Memory B cell (primary cell): Measurements from ENCODE around the gene GNG4.
"Not testable (repeated sequence)": the region's sequence is repeated elsewhere in the genome, so short reads cannot be mapped to it uniquely, and the experiment has no call there.

ENCODE experiments used
- ATAC-seq: fragments of 150-1000 bp; cut with Tn5 transposase; 2 replicates; pipeline ENCODE4 v1.10.0; 2021; ENCODE audit warnings: low read depth, mild to moderate bottlenecking, moderate library complexity
- DNase-seq, 2 donors: peaks; one replicate each; pipeline ENCODE4 v3.0.0; 2022; ENCODE audit warnings: low spot score in 2 of 2
- H3K27ac Mint-ChIP-seq: one replicate; pipeline ENCODE4 v1.8.0; 2022; ENCODE audit warnings: mild to moderate bottlenecking, moderate library complexity, mixed read lengths
- H3K27me3 Mint-ChIP-seq: one replicate; pipeline ENCODE4 v1.8.0; 2022; ENCODE audit warnings: mixed read lengths
- H3K36me3 Mint-ChIP-seq: one replicate; pipeline ENCODE4 v1.8.0; 2022; ENCODE audit warnings: mild to moderate bottlenecking, mixed read lengths
- H3K4me1 Mint-ChIP-seq: one replicate; pipeline ENCODE4 v1.8.0; 2022; ENCODE audit warnings: mixed read lengths
- H3K4me3 Mint-ChIP-seq: one replicate; pipeline ENCODE4 v1.8.0; 2022; ENCODE audit warnings: mild to moderate bottlenecking, moderate library complexity, mixed read lengths
- H3K9me3 Mint-ChIP-seq: one replicate; pipeline ENCODE4 v1.8.0; 2022; ENCODE audit warnings: mixed read lengths

The GNG4 gene

DNA sequence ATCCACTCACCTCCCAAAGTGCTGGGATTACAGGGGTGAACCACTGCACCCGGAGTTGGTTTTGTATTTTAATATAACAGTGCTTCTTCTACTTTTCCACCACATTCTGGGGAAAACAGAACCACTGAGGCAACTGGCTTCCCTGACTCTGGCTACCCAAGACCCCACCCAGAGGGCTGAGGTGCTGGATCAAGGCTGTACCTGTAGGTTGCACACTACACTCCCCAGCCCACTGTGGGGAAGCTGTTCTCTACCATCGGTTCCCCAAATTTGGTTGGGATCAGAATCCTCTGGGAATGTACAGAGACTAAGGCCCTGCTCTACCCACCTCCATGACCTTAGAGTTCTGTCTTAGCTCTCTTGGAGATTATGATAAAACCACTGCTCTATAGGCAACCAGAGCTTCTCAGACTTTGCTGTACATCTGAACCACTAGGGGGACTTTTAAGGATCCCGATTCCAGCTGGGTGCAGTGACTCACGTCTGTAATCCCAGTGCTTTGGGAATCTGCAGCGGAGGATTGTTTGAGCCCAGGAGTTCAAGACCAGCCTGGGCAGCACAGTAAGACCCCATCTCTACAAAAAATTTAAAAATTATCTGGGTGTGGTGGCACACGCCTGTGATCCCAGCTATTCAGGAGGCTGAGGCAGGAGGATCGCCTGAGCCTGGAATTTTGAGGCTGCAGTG is 51.6 kb downstream of the GNG4 start:
- ATAC-seq = no peak
- Mint-ChIP-seq H3K4me3 (no peak overlapping the region), H3K36me3 (no peaks in the 10 kb centered on the region)

DNA sequence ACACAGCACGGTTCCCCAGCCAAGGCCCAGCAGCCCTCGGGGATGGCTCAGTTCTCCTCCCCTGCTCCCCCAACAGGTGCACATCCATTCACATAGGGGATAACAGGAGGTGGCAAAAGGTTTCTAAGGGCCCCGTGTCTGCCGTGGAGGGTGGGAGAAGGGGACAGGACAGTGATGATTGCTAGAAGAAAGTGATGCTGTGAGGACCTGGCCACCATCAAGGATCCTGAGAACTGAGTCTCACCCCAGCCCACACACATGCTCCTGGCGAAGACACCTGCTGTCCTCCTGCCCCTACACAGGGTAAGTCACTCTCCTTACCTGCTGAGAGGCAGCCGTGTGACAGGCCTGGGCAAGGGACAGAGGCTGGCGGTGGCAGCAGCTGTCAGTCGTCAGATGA is 54.5 kb downstream of the GNG4 start:
- Mint-ChIP-seq H3K4me1 (no peaks in the 10 kb centered on the region), H3K27me3 (peaks cover 8% of the 10 kb centered on the region), H3K9me3 (no peaks in the 10 kb centered on the region), H3K27ac (no peak overlapping the region), H3K36me3 (peaks cover 3% of the 10 kb centered on the region), H3K4me3 (no peak overlapping the region)
- ATAC-seq = no peak
- no peak for DNase-seq

More for the DNA sequence above, 51.6 kb downstream of the GNG4 start:
- no peak overlapping the region for H3K27ac Mint-ChIP-seq
- no peak for DNase-seq
- peaks cover 3% of the 10 kb centered on the region for H3K27me3 Mint-ChIP-seq
- no peaks in the 10 kb centered on the region for H3K9me3 Mint-ChIP-seq
- H3K4me1 Mint-ChIP-seq = no peaks in the 10 kb centered on the region

DNA sequence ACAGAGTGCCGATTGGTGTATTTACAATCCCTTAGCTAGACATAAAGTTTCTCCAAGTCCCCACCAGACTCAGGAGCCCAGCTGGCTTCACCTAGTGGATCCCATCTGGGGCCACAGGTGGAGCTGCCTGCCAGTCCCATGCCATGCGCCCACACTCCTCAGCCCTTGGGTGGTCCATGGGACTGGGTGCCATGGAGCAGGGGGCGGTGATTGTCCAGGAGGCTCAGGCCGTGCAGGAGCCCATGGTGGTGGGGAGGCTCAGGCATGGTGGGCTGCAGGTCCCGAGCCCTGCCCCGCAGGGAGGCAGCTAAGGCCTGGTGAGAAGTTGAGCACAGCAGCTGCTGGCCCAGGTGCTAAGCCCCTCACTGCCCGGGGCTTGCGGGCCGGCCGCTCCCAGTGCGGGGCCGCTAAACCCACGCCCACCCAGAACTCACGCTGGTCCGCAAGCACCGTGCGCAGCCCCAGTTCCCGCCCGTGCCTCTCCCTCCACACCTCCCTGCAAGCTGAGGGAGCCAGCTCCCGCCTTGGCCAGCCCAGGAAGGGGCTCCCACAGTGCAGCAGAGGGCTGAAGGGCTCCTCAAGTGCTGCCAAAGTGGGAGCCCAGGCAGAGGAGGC is 55.2 kb downstream of the GNG4 start:
- not testable (repeated sequence) for H3K27me3 Mint-ChIP-seq, H3K4me3 Mint-ChIP-seq, H3K27ac Mint-ChIP-seq, ATAC-seq, H3K4me1 Mint-ChIP-seq, H3K36me3 Mint-ChIP-seq, H3K9me3 Mint-ChIP-seq, DNase-seq

DNA sequence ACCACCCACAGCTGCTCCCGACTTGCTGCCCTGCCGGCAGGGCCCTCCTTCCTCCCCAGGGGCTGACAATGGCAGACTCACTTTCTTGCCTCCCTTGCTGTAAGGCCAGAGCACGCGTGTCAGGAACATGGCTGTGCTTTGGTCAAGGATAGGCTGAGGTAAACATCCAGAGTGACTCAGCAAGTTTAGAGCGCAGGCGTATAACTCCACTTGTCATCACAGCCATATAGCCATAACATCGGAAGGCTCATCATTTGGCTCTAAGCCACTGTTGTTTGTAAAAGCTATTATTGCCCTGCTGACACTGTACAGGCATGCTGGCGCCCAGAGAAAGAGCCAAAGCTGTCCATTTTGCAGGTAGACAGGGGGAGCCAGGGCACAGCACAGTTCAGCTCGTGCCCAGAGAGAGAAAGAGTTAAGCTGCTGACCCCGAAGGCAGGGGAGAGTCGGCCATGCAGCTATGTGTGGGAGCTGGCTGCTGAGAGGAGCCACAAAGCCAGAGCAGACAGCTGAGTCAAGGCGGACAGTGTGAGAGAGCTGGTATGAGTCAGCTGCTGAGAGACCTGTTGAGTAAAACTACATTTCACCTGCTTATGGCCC is 60.6 kb downstream of the GNG4 start:
- peaks cover 27% of the 10 kb centered on the region for H3K27me3 Mint-ChIP-seq
- peaks cover 24% of the 10 kb centered on the region for H3K9me3 Mint-ChIP-seq
- no peak overlapping the region for H3K4me3 Mint-ChIP-seq
- H3K36me3 Mint-ChIP-seq = peaks cover 16% of the 10 kb centered on the region
- ATAC-seq (no peak), DNase-seq (no peak)
- H3K4me1 Mint-ChIP-seq = no peaks in the 10 kb centered on the region
- no peak overlapping the region for H3K27ac Mint-ChIP-seq

DNA sequence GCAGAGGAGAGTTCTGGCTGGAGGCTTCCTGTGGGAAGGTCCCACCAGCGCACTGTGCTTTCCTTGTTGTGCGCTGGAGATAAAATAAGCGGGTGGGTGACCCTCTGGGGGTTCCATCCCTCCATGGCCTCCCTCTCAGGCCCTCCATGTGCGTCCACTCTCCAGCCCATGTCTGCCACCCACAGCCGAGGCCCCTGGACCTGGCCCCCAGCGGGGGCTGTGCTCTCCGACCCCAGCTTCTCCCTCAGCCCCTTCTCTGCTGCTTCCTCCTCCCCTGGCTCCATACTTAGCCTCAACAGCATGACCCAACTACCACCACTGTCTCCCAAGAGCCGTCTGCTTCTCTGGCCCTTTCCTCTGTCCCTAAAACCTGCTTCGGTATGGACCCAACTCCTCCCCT is 61.4 kb downstream of the GNG4 start:
- Mint-ChIP-seq H3K27me3 (peaks cover 27% of the 10 kb centered on the region), H3K36me3 (peaks cover 16% of the 10 kb centered on the region), H3K27ac (no peak overlapping the region)

DNA sequence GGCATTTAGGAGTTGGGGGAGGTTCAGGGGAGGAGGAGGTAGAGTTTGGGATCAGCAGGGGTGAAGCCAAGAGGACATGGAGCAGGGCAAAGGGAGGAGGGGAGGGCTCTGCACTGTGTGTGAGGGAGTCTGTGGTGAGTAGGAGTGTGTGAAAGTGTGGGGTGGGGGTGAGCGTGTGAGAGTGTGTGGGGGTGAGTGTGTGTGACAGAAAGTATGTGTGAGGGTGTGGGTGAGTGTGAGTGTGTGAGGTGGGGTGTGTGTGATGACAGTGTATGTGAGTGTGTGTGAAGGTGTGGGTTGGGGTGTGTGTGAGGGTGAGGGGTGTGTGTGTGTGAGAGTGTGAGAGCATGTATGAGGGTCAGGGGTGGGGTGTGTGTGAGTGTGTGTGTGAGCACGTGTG is 62.6 kb downstream of the GNG4 start:
- DNase-seq (no peak), ATAC-seq (no peak)
- Mint-ChIP-seq H3K36me3 (peaks cover 16% of the 10 kb centered on the region), H3K9me3 (peaks cover 24% of the 10 kb centered on the region), H3K4me1 (no peaks in the 10 kb centered on the region), H3K27me3 (peaks cover 28% of the 10 kb centered on the region), H3K27ac (no peak overlapping the region), H3K4me3 (no peak overlapping the region)

More for the DNA sequence above, 61.4 kb downstream of the GNG4 start:
- H3K4me1 Mint-ChIP-seq = no peaks in the 10 kb centered on the region
- no peak overlapping the region for H3K4me3 Mint-ChIP-seq
- no peak for DNase-seq
- ATAC-seq = no peak
- peaks cover 24% of the 10 kb centered on the region for H3K9me3 Mint-ChIP-seq

DNA sequence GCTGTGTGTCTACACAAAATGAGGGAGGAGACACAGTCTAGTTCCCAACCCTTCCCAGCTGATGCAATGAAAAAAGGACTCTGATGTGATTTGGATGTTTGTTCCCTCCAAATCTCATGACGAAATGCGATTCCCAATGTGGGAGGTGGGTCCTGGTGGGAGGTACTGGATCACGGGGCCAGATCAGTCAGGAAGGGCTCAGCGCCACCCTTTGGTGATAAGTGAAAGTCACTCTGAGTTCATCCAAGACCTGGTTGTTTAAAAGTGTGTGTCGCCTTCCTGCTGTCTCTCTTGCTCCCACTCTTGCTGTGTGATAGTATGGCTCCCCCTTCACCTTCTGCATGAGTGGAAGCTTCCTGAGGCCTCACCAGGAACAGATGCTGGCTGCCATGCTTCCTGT is 63.2 kb downstream of the GNG4 start:
- H3K27ac Mint-ChIP-seq = no peak overlapping the region
- ATAC-seq (no peak), DNase-seq (no peak)
- no peak overlapping the region for H3K4me3 Mint-ChIP-seq
- H3K9me3 Mint-ChIP-seq = peaks cover 26% of the 10 kb centered on the region
- H3K36me3 Mint-ChIP-seq = peaks cover 16% of the 10 kb centered on the region
- H3K4me1 Mint-ChIP-seq = no peaks in the 10 kb centered on the region
- H3K27me3 Mint-ChIP-seq = peaks cover 25% of the 10 kb centered on the region

DNA sequence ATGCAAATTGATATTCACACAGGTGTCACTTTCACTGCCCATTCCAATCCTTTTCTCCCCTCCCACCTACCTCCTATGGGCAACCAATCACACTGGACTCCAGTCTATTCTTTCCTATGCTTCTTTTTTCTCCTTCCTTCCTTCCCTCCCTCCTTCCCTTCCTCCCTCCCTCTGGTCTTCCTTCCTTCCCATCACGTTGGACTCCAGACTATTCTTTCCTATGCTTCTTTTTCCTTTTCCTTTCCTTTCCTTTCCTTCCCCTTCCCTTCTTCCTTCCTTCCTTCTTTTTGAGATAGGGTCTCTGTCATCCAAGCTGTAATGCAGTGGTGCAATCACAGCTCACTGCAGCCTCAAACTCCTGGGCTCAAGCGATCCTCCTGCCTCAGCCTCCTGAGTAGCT is 64.6 kb downstream of the GNG4 start:
- Mint-ChIP-seq H3K9me3 (peaks cover 27% of the 10 kb centered on the region), H3K36me3 (peaks cover 13% of the 10 kb centered on the region)
- no peak for ATAC-seq

DNA sequence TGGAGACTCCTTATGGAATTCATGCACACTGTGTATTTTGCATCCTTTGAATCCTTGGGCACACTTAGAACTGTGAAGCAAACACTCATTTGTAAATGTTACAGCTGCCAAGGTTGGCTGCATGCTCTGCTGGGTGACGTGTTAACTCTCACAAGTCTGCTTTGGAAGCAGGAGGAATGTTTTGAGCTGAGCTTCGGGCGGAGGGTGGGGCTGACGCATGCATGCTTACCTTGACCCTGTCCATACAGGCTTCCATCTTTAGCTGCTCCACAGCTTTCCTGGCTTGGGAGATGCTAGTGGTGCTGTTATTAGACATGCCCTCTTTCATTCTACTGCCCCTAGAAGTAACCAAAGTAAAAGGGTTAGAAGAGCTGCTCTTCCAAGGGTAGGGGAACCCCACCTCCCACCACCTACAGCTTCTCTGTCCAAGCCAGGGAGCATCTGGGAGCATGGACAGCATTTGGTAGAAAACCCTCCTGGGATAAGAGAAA is 66.0 kb downstream of the GNG4 start:
- Mint-ChIP-seq H3K36me3 (peaks cover 9% of the 10 kb centered on the region), H3K4me1 (no peaks in the 10 kb centered on the region), H3K9me3 (peaks cover 18% of the 10 kb centered on the region), H3K27me3 (peaks cover 21% of the 10 kb centered on the region), H3K4me3 (no peak overlapping the region), H3K27ac (no peak overlapping the region)
- DNase-seq (no peak), ATAC-seq (no peak)

More for the DNA sequence above, 64.6 kb downstream of the GNG4 start:
- Mint-ChIP-seq H3K4me1 (no peaks in the 10 kb centered on the region), H3K27ac (no peak overlapping the region), H3K4me3 (no peak overlapping the region), H3K27me3 (peaks cover 24% of the 10 kb centered on the region)
- no peak for DNase-seq

DNA sequence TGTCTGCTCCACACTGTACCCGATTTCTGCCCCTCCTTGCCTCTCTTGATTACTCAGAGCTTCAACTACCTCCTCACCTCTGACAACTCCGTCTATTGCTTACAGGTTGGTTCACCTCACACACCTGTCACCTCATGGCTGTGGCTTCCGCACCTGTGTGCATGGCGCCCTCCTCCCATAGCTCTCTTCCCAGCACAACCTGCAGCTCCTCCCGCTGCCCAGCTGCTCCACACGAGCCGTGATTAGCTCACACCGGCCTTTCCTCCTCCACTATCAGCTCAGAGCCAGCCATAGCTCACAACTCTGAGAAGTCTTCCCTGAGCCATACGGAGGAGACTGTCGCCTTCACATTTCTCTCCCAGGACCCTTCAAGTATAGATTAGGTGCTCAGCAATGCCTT is 67.5 kb downstream of the GNG4 start:
- DNase-seq (no peak), ATAC-seq (no peak)
- no peak overlapping the region for H3K4me3 Mint-ChIP-seq
- H3K27ac Mint-ChIP-seq = no peak overlapping the region
- H3K27me3 Mint-ChIP-seq = peaks cover 21% of the 10 kb centered on the region
- H3K9me3 Mint-ChIP-seq = peaks cover 12% of the 10 kb centered on the region
- H3K4me1 Mint-ChIP-seq = no peaks in the 10 kb centered on the region
- peaks cover 4% of the 10 kb centered on the region for H3K36me3 Mint-ChIP-seq

DNA sequence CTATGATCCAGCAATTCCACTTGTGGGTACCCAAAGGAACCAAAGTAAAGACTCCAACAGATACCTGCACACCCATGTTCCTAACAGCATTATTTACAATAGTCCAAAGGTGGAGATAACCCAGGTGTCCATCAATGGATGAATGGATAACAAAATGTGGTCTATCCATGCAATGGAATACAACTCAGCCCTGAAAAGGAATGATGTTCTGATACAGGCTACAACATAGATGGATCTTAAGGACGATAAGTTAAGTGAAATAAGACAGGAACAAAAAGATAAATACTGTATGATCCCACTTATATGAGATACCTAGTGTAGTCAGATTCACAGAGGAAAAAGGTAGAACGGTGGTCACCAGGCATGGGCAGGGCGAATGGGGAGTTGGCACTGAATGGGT is 69.7 kb downstream of the GNG4 start:
- no peaks in the 10 kb centered on the region for H3K36me3 Mint-ChIP-seq
- H3K4me1 Mint-ChIP-seq = no peaks in the 10 kb centered on the region
- H3K4me3 Mint-ChIP-seq = no peak overlapping the region
- DNase-seq (no peak), ATAC-seq (no peak)
- no peak overlapping the region for H3K27ac Mint-ChIP-seq
- H3K27me3 Mint-ChIP-seq = peaks cover 10% of the 10 kb centered on the region
- H3K9me3 Mint-ChIP-seq = peaks cover 4% of the 10 kb centered on the region

DNA sequence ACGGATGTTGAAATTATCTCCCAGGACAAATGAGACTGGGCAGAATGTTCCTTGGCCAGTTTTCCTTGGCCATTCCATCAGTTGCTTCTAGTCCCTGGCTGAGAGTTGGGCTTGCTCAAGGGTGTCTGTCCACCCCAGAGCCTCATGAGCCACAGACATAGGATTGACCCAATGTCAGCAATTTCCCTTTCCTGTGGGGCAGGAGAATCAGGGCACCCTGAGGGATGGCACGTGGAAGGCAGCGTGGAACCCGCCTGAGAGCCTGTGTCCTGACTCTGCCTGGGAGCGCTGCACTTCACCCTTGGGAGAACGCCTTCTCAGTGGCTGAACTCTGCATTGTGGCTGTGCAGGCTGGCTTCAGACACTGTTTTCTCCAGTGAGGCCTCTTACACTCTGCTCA is 74.0 kb downstream of the GNG4 start:
- Mint-ChIP-seq H3K27me3 (peaks cover 5% of the 10 kb centered on the region), H3K4me3 (no peak overlapping the region), H3K27ac (no peak overlapping the region), H3K9me3 (peaks cover 1% of the 10 kb centered on the region), H3K4me1 (no peaks in the 10 kb centered on the region), H3K36me3 (no peaks in the 10 kb centered on the region)
- DNase-seq (no peak), ATAC-seq (no peak)

DNA sequence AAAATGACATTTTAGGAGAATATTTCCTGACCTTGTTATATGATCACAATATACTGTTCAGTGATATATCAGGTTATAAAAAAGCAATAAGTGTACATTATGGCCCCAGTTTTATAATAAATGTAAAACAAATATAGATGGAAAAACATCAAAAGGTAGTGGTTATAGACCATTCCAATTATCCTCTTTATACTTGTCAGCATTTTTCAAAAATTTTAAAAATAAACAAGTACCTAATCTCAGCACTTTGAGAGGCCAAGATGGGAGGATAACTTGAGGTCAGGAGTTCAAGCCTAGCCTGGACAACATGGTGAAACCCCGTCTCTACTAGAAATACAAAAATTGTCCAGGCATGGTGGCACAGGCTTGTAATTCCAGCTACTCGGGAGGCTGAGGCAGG is 75.7 kb downstream of the GNG4 start:
- DNase-seq = no peak
- no peak for ATAC-seq
- H3K4me3 Mint-ChIP-seq = no peak overlapping the region
- H3K9me3 Mint-ChIP-seq = peaks cover 1% of the 10 kb centered on the region
- peaks cover 5% of the 10 kb centered on the region for H3K27me3 Mint-ChIP-seq
- H3K36me3 Mint-ChIP-seq = no peaks in the 10 kb centered on the region
- H3K27ac Mint-ChIP-seq = no peak overlapping the region
- no peaks in the 10 kb centered on the region for H3K4me1 Mint-ChIP-seq

DNA sequence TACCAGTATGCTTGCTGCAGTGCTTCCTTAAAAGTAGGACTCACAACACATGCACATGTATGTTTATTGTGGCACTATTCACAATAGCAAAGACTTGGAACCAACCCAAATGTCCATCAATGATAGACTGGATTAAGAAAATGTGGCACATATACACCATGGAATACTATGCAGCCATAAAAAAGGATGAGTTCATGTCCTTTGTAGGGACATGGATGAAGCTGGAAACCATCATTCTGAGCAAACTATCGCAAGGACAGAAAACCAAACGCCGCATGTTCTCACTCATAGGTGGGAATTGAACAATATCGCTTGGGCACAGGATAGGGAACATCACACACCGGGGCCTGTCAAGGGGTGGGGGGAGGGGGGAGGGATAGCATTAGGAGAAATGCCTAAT is 76.6 kb downstream of the GNG4 start:
- DNase-seq, H3K9me3 Mint-ChIP-seq, H3K4me1 Mint-ChIP-seq, ATAC-seq, H3K36me3 Mint-ChIP-seq, H3K4me3 Mint-ChIP-seq, H3K27me3 Mint-ChIP-seq, H3K27ac Mint-ChIP-seq: not testable (repeated sequence)
